GM18498 (cell line): Measurements from ENCODE around the gene PDGFC.

Source experiments
- ATAC-seq: cut with Tn5 transposase; IDR thresholded peaks from one replicate; pipeline ENCODE4 v1.9.1; 2021; ENCODE audit warnings: mild to moderate bottlenecking, moderate library complexity; ENCODE audit not compliant: unreplicated experiment

Gene PDGFC

GRCh38 chr4:156971676-156972378 lies at the start of gene PDGFC:
TSS of gene PDGFC (minus strand) at chr4:156971799. CDS start at chr4:156970903, 896 bp downstream.
- ATAC-seq = peak; percentile 46

GRCh38 chr4:157020882-157021281 lies 49.3 kb upstream of the PDGFC start:
- no peak for ATAC-seq

GRCh38 chr4:157018920-157019490 lies 47.4 kb upstream of the PDGFC start:
- no peak for ATAC-seq

GRCh38 chr4:157014621-157015591 lies 43.3 kb upstream of the PDGFC start:
- no peak for ATAC-seq

GRCh38 chr4:157013656-157014055 lies 42.1 kb upstream of the PDGFC start:
- no peak for ATAC-seq

DNA sequence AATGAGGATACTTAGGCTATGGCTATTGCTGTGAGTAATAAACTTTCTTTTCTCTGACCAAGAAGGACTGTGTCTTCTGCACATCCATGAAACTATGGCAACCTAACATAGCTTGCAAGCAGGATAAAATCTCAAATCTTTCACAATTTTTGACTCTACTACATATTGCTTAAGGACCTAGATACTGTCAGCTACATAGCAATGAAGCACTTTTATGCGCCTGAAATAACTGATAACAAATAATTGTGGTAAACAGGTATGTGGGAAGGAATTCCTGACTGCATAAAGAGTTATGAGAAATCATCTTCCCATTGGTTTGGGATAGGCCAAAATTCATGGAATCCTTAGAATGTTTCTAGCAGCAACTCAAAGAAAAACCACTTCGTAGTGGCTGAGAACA lies 41.2 kb upstream of the PDGFC start:
- ATAC-seq = no peak

GRCh38 chr4:157012296-157012695 lies 40.7 kb upstream of the PDGFC start:
- no peak for ATAC-seq

DNA sequence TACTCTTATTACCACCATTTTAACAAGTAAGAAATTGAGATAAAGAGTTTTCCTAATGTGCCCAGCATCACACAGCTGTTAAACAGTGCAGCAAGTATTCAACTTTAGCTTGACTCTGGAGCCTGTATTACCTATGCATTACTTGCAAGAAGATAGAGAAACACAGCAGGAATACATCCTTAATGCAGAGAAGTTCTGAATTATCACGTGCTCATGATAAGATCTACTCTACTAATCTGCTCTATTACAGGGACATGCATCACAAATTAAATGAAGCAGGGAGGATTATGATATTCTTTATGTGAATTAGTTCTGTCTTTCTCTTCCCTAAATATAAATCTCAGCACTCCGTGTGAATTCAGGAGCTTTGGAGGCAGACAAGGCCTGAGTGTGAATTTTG lies 39.0 kb upstream of the PDGFC start:
- no peak for ATAC-seq

DNA sequence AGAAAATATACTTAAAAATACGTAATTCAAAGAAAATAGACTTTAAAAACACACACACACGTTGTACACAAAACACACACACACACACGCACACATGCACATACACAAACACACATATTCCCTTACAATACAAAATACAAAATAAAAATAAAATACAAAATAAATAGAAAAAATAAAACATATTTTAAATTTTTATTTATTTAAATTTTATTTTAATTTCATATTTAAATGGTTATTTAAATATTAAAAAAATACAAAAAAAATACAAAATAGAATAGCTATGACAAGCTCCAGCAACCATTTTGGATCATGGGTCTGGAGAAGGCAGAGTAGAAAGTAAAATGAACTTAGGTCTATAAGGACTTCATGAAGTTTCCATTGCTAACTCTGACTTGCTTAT lies 34.2 kb upstream of the PDGFC start:
- no peak for ATAC-seq

DNA sequence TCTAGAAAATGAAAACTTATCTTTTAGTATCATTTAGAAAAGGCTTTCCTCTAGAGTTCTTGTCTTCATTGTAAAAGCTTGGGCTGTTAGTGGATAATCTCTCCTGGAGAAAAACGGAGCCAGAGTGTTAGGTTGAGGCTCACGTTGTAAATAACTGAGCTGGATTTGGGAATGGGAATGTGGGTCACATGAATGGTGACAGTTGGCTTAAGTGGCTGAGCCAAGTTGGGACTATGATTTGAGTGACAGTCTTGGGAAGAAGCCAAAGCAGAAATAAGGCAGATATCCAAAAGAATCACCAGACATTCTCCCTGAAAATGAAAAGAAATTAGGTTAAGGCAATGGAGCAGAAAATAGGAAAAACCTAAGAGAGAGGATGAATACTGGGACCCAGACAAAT lies 33.6 kb upstream of the PDGFC start:
- no peak for ATAC-seq

DNA sequence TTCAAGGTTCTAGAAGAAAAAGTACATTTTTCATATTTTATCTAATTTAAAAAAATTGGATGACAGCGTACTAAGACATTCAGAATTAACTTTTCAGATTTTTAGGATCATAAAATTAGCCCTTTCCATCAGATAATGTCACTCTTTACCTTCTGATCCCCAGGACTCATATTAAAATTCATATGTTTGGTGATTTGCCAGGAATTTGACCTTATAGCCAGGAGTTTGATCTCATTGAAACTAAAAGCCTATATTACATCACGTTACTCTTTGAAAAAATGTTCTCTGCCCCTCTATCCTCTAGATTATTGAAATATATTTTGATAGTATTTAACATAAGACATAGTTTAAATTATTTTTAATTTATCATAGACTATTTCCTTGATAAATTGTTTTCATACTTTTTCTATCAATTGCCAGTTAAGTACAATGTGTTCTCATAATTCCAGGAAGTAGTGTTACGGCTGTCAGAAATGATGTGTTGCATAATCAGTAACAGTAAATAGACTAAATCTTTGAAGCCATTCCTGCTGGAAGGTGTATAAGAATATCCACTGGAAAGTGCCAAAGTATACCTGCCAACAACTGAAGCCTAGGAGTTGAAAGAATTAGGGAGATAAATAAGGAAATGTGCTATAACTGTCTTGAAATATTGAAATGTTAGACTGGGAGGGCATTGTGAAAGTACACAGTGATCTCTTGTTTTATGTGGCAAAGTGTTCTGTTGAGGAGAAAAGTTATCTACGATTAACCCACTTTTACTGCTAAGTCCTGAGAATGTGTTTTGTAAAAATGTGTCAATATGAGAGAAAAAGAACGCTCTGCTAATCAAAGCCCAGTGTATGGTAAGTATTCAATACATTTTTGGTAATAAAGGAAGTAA lies 32.9 kb upstream of the PDGFC start:
- ATAC-seq = no peak

- ATAC-seq = no peak
Measured at GRCh38 chr4:156999175-156999517, 27.5 kb upstream of the PDGFC start.

- ATAC-seq = no peak
Measured at GRCh38 chr4:156998500-156999174, 27.0 kb upstream of the PDGFC start.

- ATAC-seq = no peak
Measured at GRCh38 chr4:156992943-156993342, 21.3 kb upstream of the PDGFC start.

GRCh38 chr4:156991161-156991560 lies 19.6 kb upstream of the PDGFC start:
- ATAC-seq = no peak

GRCh38 chr4:156983366-156983765 lies 11.8 kb upstream of the PDGFC start:
- no peak for ATAC-seq

DNA sequence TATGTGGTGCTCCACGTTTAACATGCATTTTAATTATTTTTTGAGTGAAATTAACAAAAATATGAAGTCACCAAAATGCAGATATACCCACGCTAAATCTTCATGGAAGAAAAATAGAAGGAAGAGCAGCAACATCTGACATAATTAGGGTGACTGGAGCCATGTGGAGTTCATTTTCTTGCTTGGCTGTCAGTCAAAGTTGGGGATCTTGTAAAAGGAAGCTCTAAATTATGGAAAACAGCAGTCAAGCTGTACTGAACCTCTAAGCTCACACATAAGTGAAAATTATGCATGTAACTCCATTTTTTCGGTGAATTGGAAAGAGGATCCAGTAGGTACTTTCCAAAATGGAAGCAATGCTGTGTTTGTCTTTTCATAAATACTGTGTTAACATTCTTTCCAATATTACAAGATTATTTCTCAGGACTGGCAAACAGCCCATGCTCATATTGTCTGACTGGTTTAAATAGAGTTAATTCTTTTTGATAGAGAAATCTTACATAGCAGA lies 9.7 kb upstream of the PDGFC start:
- no peak for ATAC-seq

- no peak for ATAC-seq
Measured at GRCh38 chr4:156977435-156978160, 6.0 kb upstream of the PDGFC start.

DNA sequence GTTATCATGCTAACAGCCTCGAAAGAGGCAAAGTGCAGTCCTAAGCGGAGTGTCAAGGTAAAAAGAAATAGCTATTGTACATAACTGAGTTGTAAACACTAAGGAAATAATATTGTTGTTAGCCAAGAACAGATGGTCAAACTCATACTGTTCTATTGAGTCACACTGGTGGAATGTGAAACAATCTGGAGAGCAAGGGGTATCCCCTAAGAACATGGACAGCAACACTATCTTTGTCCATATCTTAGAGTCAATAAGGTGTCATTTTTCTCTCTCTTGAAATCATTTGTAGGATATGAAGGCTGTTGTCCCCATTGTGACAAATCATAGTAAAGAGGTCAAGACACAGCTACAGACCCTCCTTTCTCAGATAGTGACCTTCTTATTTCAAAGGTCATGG lies 4.5 kb upstream of the PDGFC start:
- no peak for ATAC-seq
